HG02973 (cell line): ENCODE measurements around the gene HIRA.

Experiments
- ATAC-seq: cut with Tn5 transposase; IDR thresholded peaks from one replicate; pipeline ENCODE4 v1.9.1; 2021; ENCODE audit warnings: moderate library complexity; ENCODE audit not compliant: unreplicated experiment

HIRA gene

DNA sequence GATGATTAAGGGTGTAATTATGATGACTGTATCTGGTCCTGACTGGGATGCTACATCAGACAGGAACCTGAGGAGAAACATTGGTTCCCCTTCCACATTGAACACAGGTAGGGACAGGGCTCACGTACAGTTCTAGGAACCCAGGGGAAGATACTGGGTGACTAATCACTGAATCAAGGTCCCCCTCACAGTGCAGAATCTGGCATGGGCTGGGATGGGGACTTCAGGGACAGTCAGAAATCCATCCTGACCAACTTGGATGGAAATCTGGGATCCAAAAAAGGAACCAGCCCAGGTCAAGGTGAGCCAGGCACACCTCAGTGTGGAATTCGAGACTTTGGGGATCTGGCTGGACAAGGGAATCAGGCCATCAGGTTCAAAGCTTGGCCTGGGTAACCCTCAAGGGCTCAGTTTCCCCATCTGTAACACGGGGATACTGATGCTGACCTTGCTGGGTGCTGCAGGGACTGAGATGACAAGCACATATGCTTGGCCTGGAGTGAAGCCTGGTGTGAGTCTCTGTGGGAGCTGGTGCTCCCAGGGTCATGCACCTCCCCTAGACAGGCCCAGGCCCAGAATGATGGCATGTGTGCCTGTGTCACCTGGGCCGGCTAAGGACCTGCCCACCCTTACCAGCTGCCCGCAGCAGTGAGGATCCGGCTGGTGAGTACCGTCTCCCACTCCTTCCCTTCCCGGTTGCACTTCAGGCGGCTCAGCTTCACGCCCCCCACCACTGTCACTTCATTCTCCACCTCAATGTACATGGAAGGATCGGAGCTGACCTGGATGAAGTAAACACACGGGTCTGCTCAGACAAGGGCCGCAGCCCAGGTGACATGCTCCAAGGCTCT lies 72.6 kb downstream of the HIRA start:
- ATAC-seq, result no peak

DNA sequence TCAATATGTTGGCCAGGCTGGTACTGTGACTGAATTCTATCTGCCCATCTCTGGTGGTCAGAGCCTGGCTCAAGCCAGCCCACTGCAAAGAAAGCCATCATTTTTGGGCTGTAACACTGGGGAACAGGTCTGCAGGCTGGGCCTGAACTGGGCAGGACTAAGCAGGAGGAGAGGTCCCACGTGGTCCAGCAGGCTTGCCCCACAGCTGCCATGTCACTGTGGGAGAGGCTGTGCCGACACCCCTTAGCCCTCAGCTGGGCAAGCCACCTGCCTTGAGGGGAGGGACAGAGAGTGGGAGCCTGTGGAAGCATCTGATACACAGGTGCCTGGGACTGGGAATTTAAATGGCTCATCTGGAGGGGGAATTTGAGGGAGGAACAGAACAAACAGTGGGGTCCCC lies 73.3 kb downstream of the HIRA start:
- ATAC-seq, result no peak

DNA sequence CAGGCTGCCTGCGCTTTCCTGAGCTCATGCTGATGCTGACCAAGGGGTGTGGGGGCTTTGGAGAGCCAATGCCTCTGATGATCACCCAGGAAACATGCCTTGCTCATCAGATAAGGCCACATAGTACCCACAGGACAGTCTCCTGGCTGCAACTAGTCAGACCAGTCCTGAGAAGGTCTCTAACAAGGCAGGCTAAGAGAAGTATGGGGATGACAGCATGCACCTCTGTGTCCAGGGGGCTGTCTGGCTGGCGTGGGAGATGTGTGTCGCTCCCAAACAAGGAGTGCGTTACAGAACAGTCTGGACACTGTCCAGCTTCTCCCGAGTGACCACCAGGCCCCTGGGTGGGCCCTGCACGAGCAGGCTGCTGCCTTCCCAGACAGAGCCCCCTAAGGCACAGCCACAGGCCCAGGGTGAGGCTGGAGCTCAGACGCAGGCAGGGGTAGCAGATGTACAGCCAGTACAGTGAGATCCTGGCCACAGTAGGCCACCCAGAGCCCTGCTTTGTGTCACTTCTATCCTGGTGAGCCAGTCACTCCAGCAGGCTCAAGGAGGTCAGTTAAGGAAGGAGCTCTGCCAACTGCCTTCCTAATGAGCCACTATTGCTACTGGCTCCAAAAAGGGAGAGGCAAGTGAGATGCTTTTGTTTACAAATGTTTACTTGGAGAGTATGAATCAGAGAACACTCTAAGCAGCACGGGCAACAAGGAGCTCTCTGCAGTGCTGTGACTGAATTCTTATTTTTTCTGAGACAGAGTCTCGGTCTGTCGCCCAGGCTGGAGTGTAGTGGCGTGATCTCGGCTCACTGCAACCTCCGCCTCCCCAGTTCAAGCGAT lies 74.0 kb downstream of the HIRA start:
- ATAC-seq, result no peak

DNA sequence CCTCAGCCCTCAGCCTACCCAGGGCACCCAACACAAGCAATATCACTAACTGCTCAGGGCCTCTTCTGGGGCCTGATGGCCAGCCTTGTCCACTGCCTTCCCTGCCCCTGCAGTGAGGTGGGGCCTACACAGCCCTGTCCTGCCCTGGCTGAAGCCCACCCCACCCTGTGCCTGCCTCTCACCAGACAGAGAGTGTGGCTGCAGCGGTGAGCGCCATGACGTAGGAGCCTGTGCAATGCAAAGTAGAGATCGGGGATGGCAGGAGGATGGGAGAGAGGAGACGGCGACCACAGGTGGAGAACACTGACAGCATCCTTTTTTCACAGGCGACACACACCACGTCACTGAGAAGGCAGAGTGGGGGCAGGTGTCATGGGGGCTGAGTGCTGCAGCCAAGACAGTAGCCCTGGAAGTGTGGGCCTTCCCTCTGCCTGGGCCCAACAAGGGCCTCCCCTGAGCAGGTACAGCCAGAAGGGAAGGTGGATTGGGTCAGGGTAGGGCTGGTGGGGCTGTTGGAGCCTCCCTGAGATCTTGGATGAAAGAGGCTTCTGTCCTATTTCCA lies 74.7 kb downstream of the HIRA start:
- ATAC-seq, result no peak

DNA sequence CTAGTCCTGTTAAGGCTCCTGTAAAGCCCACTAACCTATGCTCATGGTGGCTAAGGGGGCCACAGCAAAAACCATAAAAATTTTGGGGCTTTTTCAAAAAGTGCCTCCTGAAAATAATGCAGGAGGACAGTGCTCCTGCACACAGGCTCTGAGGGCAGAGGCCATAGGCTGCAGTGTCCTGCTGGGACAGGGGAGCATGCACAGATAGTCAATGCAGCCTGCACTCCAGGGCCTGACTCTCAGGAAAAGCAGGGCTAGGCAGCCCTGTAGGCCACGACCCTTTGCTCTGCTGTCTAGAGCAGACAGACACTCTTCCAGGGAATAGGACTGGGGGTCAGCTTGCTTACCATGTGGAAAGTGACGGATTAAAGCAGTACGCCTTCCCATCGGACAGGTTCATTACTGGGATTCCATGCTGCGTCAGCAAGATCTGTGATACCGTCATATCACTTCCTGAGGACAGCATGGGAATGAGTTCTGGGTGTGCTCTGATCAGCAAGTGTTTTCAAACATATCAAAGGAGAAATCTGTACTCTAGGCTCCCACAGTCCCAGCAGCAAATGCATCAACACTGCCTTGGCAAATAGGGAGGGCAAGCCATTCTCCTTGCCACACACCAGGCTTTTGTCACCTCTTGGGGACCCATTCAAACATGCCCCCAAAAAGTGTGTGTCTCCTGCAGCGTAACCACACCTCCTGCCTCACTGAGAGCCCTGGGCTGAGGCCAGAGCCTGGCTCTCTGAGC lies 75.9 kb downstream of the HIRA start:
- ATAC-seq, result no peak

DNA sequence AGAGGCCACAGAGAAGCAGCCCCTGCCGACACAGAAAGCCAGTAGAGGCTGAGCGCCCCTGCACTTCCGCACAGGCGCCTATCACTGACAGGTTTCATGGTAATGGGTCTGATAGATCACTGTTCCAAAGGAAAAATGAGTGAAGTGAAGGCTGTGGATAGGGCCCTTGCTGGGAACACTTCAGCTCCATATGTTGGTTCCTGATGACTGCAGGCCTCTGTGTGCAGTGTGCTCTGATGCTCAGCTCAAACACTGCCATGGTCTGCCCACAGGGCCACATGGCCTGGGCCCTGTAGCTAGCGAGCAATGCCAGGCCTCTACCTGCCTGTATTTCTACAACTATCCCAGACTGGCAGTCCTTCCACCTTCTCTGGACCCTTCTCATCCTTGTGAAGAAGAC lies 77.3 kb downstream of the HIRA start:
- no peak for ATAC-seq

DNA sequence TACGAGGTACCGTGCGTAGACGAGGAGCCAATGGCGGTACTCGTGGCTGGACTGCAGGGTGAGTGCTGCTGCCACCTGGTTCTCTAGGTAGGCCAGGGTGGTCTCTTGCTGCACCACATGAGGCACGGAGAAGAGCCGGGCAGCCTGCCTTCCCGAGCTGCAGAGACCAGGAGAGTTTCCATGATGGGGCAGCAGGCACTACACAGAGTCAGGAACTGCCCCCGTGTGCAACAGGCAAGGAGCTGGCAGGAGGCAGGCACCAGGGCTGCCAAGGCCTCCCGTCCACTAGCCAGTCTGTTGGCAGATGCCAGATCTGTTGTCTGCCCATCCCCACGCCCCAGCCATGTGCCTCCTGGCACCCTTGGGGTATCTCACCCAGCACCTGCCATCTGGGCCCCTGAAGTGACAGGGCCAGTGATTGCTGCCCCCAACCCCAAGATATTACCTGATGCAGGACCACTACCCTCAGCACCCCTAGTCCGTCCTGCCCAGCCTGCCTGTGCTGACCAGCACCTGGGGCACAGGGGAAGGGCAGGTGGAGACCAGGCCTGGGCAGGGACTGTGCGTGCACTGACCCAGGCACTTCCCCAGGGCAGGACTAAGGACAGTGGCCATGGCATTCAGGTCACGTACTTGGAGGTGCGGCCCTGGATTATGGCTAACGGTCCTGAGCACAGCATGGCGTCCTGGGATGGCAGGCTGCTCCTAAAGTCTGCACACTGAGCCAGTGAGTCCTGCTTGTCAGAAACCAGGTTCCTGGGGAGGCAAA lies 78.0 kb downstream of the HIRA start:
- no peak for ATAC-seq

DNA sequence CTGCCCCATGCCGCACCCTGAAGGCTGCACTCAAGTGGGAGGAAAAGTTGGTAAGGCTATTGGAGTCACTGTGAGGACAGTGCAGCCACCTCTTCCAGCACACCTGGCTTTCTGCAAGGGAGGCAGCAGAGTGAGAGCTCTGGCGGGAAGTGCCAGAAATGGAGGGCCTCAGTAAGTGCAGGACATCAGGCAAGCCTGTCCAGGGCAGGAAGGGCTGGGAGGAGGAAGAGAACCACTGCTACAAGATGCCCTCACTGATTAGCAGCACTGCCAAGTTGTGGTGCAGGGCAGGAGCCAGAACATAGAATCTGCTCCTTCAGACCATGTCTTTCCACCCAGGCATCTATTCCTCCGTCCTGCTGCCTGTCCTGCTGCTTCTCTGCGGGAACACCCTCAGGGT lies 78.8 kb downstream of the HIRA start:
- no peak for ATAC-seq

DNA sequence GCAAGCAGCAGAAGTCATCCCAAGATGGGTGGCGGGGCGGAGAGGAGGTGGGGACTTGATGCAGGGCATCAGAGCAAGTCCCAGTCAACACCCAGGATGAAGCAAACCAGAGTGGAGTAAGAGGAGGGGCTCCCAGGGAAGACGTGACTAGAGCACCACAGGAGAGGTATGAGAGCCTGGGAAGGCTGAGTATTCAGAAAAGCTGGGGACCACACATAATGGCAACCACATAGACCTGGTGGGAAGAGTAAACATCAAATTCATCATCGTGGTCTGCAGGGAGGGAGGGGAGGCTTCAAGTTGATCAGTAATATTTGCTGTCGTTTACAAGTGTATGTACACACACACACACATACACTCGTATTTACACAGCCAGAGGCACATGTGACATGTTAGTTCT lies 79.3 kb downstream of the HIRA start:
- no peak for ATAC-seq

DNA sequence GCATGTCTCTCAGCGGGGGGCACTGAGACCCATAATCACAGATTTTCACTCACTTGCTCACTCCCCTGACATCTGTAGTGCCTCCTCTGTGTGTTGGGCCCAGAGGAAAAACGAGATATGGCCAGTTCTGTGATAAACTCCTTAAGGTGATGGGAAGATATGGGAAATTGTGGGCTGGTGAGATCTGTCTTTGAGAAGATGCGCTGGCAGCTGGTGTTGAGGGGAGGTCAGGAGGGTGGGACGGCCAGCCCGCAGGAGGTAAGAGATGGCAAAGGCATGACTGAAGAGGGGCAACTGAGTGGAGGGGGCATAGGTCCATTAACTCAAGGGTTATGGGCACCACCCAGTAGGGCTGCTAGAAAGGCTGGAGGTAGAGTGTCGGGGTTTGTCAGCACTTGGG lies 79.9 kb downstream of the HIRA start:
- no peak for ATAC-seq

DNA sequence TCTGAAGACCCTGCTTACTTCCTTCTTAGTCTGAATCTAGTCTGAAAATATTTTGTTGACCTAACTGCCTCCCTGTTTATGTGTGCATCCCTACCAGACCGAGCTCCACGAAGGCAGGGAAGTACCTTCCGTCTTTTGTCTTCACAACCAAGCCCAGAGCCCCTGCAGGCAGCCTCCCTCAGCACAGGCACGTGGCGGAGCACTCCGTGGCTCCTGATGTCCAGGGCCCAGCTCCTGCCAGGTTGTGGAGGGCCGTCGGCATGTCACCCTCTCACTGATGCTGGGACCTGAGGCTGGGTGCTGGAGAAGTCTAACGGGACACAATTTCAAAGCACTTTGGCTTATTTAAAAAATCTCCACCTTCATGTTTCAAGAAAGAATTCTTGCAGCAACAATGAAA lies 80.6 kb downstream of the HIRA start:
- ATAC-seq, result no peak

DNA sequence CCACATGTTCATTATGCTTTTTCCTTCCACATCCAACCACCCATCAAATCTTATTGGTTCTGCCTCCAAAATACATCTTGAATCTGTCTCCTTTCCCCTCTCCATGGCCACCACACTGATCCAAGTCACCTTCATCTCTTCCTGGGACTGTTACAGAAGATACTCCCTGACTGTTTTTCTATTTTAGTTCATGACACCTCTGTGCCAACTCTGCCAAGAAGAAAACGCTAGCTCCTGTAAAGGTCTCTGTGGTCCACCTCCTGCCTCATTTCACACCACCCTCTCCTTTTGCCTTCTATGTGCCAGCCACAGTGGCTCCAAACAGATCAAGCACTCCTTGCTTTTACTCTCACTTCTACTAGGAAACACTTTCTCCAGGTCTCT lies 81.1 kb downstream of the HIRA start:
- no peak for ATAC-seq

DNA sequence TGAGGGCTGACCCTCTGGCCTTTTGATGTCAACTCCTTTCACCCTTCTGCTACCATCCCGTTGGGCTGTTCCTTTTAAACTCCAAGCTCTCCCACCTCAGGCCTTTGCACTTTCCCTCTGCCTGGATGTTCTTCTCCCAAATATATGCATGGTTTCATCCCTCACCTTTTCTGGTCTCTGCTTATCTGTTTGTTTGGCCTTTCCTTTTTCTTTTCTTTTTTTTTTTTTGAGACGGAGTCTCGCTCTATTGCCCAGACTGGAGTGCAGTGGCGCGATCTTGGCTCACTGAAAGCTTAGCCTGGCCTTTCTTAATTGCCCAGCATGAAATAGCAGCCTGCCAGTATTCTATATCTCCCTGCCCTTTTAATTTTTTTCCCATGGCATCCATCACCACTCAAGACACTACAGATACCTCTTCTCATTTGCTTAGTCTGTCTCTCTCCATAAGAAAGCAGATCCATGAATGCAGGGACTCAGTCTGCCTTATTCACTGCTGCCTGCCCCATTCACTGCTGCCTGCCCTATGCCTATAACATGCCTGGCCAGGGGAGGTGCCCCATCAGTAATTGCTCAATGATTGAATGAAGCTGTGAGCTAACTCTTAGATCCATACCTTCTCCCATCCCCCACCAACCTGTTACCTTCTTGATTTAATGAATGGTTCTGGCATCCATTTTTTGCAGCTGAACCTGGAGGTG lies 81.6 kb downstream of the HIRA start:
- ATAC-seq, result no peak

DNA sequence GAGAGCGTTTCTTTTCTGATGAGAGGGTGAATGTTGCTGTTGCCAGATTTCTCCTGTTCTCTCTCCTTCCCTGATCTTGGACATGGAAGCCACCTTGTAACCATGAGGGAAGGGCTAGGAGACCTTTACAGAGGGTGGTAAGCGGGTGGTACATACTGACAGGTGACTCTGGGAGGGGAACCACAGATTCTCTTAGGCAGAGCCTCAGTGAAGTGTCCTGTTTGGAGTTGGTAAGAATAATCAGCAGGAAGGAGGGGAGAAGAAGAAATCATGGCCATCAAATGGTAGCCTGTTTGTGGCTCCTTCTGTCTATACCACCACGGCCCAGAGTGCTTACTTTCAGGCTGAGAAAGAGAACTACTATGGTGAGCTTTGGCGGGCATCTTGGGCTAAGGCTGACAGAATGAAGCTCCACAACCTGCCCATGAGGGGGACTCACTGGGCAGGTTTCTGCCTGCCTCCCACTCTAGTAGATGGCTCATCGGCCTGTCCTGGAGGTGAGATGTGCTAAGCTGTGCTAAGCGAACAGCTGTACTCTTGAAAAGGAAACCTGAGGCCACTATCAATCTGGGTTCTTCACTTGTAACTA lies 84.8 kb downstream of the HIRA start:
- ATAC-seq, result no peak

DNA sequence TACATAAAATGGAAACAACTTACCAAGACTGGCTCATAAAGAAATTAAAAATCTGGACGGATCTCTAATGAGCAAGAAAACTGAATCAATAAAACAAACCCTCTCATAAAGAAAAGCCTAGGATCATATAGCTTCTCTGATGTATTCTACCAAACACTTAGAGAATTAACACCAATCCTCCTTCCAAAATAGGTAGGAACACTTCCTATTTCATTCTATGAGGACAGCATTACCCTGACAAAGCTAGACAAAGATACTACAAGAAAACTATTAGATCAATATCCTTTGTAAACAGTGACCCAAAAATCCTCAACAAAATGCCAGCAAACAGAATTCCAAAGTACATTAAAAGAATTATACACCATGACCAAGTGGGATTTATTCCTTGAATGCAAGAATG lies 87.1 kb downstream of the HIRA start:
- no peak for ATAC-seq

DNA sequence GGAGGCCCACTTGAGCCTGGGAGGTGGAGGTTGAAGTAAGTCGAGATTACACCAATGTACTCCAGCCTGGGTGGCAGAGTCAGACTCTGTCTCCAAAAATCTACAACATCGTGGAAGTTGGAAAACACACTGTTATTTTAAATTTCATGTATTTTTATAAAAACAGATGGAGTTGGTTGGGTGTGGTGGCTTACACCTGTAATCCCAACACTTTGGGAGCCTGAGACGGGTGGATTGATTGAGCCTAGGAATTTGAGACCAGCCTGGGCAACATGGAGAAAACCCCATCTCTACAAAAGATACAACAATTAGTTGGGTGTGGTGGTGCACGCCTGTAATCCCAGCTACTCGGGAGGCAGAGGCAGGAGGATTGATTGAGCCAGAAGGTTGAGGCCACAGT lies 88.1 kb downstream of the HIRA start:
- ATAC-seq, result no peak

DNA sequence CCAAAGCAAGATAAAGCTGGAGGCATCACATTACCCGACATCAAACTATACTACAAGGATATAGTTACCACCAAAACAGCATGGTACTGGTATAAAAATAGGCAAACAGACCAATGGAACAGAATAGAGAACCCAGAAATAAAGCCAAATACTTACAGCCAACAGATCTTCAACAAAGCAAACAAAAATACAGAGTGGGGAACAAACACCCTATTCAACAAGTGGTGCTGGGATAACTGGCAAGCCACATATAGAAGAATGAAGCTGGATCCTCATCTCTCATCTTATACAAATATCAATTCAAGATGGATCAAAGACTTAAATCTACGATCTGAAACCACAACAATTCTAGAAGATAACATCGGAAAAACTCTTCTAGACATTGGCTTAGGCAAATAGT lies 90.0 kb downstream of the HIRA start:
- no peak for ATAC-seq

DNA sequence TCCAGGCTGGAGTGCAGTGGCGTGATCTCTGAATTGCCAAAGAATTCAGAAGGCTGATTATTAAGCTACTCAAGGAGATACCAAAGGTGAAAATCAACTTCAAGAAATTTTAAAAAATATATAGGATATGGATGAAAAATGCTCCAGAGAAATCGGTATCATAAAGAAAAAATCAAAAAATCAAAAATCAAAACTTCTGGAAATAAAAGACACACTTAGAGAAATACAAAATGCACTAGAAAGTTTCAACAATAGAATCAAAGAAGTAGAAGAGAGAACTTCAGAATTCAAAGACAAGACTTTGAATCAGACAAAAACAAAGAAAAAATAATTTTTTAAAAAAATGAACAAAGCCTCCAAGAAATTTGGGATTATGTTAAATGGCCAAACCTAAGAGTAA lies 94.4 kb downstream of the HIRA start:
- no peak for ATAC-seq
